Activated CD8-positive, alpha-beta memory T cell treated with anti-CD3 and anti-CD28 coated beads, Interleukin-2, amount 50 U/mL, for 24 hours (primary cell): ENCODE results near the gene BCO2.
"Not testable (repeated sequence)": the region's sequence is repeated elsewhere in the genome, so short reads cannot be mapped to it uniquely, and the experiment has no call there.

Source experiments
- DNase-seq: peaks from one replicate; pipeline ENCODE4 v3.0.0-alpha.2; 2020; ENCODE audit errors: extremely low read depth

Gene BCO2

GRCh38 chr11:112167145-112167544, 8.2 kb upstream of the BCO2 start, which contains the start of gene TEX12:
Gene TEX12, plus strand, starts transcription at chr11:112167372. Its CDS starts 1,897 bp downstream, at chr11:112169269.
- no peak for DNase-seq

GRCh38 chr11:112172362-112172994, 2.8 kb upstream of the BCO2 start:
- no peak for DNase-seq

DNA sequence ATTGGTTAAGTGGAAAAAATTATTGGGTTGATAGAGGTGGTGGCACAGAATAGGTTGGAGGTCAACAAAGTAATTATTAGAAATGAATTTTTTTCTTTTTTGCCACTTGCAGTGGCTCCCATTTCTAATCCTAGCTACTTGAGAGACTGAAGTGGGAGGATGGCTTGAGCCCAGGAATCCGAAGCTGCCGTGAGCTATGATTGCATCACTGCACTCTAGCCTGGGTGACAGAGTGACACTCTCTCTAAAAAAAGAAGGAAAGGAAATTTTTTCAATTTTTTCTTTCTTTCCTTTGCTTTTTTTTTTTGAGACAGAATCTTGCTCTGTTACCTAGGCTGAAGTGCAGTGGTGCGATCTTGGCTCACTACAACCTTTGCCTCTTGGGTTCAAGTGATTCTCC, 2.2 kb upstream of the BCO2 start:
- no peak for DNase-seq

DNA sequence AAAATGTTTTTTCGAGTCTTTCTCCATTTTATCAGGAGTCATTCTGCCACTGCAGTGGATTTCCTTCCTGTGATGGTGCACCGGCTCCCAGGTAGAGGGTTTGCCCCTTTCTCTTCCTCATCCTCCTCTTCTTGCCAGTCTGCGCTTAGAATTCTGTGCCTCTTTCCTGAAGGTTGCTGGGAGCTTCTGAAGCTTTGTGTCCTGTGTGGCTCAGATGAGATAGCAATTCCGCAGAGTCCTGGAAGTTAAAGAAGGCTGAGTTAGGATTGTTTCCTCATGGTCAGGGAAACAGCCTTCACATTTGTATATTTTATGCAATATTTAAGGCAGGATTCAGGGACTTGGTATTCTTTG, 264 bp downstream of the BCO2 start:
- no peak for DNase-seq

GRCh38 chr11:112176077-112176476, 765 bp downstream of the BCO2 start:
- no peak for DNase-seq

DNA sequence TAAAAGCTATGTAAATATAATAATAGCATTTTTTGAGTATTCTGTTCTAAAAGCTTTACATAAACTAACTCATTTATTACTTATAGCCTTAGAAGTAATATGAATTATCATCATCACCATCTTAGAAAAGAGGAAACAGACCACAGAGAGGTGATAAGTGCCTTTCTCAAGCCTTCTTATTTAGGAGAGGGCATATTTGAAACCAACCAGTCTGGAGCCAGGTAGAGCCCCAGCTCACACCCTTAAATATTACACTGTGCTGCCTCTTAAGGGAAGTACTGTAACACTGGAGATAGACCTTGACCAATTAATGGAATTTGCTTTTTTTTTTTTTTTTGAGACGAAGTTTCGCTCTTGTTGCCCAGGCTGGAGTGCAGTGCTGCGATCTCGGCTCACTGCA, 2.3 kb downstream of the BCO2 start:
- DNase-seq, result no peak

DNA sequence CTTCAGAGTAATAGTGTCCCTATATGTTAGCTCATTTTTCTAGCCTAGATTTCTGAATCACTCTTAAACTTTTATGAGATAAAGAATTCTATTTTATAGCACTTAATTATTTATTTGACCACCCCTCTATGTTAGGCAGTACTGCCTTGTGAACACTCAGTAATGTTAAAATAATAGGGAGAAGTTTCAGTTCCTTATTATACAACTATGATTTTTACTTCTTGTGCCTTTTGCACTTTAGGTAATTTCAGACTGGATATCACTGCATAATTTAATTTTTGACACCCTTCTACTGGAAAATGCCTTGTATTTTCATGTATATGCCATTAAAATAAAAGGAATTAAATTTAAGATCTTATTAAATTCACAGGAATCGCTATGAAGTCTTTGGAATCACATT, 3.1 kb downstream of the BCO2 start:
- DNase-seq, result no peak

- no peak for DNase-seq
These were observed 3.6 kb downstream of the BCO2 start for GRCh38 chr11:112178936-112179335.

GRCh38 chr11:112179601-112180000, 4.3 kb downstream of the BCO2 start:
- DNase-seq, result no peak

- DNase-seq, result no peak
These were observed 7.6 kb downstream of the BCO2 start for GRCh38 chr11:112182867-112183266.

GRCh38 chr11:112185883-112186282, 10.6 kb downstream of the BCO2 start:
- DNase-seq, result no peak

- DNase-seq, result no peak
These were observed 11.0 kb downstream of the BCO2 start for GRCh38 chr11:112186304-112186703.

DNA sequence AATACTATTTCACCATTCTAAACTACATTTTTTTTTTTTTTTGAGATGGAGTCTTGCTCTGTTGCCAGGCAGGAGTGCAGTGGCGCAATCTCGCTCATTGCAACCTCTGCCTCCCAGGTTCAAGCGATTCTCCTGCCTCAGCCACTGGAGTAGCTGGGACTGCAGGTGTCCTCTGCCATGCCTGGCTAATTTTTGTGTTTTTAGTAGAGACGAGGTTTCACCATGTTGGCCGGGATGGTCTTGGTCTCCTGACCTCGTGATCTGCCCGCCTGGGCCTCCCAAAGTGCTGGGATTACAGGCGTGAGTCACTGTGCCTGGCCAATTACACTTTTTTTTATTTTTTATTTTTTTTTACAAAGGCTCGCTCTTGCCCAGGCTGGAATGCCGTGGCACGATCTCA, 19.8 kb downstream of the BCO2 start:
- not testable (repeated sequence) for DNase-seq

GRCh38 chr11:112195951-112196351, 20.6 kb downstream of the BCO2 start:
- no peak for DNase-seq

DNA sequence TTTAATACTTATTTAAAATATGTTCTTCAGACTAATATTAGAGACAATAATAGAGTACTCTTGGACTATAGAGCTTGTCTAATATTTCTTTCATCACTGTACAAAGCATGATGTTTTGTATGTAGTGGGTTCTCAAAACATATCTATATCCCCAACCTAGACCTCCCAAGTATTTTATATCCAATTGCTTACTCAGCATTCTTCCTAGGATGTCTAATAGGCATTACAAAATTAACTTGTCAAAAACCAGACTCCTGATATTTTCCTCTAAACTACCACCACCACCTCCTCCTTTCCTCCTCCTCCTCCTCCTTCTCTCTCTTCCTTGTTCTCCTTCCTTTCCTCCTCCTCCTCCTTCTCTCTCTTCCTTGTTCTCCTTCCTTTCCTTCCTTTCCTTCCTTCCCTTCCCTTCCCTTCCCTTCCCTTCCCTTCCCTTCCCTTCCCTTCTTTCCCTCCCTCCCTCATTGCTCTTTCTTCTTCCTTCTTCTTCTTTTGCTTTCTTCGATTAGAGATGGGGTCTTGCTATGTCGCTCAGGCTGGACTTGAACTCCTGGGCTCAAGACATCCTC, 21.3 kb downstream of the BCO2 start:
- no peak for DNase-seq

GRCh38 chr11:112199101-112199500, 23.8 kb downstream of the BCO2 start:
- not testable (repeated sequence) for DNase-seq

DNA sequence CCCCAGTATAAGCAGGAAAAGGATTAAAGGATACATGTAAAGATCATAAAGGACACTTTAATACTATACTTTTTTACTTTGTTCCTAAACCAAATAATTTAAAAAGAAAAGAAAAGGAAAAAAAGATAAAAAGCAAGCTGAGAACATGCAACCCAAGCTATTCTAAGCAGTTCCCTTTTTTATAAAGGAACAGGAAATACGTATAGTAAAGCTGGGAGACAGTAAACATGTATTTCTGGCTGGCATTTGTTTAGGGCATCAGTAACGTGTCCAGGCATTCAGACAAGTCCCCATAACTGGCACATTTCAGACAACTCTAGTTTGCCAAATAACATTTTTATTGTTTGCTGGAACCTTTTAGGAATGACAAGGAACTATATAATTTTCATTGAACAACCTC, 24.9 kb downstream of the BCO2 start:
- no peak for DNase-seq

- DNase-seq, result no peak
These were observed 30.8 kb downstream of the BCO2 start for GRCh38 chr11:112206071-112206470.

DNA sequence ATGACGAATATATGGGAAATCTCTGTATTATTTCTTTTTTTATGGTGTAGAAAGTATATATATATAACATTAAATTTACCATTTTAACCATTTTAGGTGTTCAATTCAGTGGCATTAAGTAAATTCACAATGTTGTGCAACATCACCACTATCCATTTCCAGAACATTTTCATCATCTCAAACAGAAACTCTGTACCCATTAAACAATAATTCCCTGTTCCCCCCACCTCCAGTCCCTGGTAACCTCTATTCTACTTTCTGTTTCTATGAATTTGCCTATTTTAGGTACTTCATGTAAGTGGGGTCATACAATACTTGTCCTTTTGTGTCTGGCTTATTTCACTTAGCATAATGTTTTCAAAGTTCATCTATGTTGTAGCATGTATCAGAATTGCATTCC, 35.6 kb downstream of the BCO2 start:
- DNase-seq, result no peak

DNA sequence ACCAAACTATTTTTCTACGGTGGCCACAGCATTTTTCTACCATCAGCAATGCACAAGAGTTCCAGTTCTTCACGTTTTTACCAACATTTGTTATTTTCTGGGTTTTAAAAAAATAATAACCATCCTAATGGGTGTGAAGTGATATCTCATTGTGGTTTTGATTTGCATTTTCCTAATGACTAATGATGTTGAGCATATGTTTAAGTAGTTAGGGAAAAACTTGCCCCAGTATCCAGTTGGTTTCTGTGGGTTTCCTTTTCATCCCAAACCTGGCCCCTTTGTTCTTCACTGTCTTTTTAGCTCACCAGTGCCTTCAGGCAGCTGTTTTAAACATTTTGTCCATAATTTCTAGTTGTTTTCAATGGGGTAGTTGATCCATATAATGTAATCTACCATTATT, 36.2 kb downstream of the BCO2 start:
- no peak for DNase-seq

DNA sequence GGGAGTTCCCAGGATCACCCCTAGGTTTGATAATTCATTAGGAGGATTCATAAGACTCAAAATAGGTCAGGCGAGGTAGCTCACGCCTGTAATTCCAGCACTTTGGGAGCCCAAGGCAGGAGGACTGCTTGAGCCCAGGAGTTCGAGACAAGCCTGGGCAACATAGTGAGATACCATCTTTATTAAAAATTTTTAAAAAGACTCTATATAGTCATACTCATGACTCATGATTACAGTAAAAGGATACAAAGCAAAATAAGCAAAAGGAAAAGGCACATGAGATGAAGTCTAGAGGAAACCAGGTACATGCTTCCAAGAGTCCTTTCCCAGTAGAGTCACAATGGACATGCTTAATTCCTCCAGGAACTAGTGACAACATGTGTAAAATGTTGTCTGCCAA, 37.0 kb downstream of the BCO2 start:
- no peak for DNase-seq

- DNase-seq, result no peak
These were observed 37.4 kb downstream of the BCO2 start for GRCh38 chr11:112212710-112213109.

- DNase-seq, result no peak
These were observed 38.4 kb downstream of the BCO2 start for GRCh38 chr11:112213753-112214152.

DNA sequence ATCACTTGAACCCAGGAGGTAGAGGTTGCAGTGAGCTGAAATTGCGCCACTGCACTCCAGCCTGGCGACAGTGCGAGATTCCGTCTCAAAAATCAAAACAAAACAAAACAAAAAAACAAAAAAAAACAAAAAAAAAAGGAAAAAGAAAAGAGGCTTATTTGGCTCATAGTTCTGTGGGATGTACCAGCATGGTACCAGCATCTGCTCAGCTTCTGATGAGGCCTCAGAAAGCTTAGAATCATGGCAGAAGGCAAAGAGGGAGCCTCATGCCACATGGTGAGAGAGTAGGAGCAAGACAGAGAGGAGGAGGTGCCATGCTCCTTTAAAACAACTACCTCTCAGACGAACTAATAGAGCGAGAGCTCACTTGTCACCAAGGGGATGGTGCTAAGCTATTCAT, 40.3 kb downstream of the BCO2 start:
- no peak for DNase-seq
